SK-MEL-5 (cell line): ENCODE data around the gene PPP2R5C. TPM values are rescaled to one million over a fixed set of nuclear protein-coding genes. Genes with fewer than 3 reads are reported as not detected.

Source experiments
- DNase-seq: peaks from one replicate; pipeline ENCODE4 v3.0.0-alpha.2; 2016; ENCODE audit warnings: low read depth, low spot score
- in situ Hi-C: cut with HindIII; loops from 2 replicates; pipeline ENCODE4 v1.10.0; 2016; ENCODE audit warnings: low sequenced_read_pairs, high pct_unique_total_duplicates, low pct_unique_long_range_greater_than_20kb
- total RNA-seq: library from RNA; depleted of rRNA; stranded (reverse); fragments of >200 nt; shearing (Covaris generic); gene quantifications from 2 replicates; pipeline ENCODE4 v1.2.3, GENCODE V29; 2014

PPP2R5C gene
- total RNA-seq, 1 experiment from 2014 or later = 235 TPM

DNA sequence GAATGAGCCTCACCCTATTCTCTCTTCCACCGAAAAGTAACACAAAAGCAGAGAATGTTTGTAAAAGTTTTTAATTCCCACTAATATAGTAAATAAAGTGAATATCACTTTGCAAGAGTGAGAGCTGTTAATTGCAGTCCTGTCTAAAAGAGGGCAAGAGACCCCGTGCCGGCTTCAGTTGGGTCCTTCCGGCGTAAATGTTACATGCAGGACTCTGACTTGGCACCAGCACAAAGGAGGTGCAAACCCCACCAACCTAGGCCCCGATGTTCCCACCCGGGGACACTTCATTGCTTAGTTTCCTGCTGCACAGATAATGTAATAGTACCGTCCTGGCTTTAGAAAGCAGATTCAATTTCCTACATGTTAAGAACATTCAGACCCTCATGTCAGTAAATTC is 136.9 kb downstream of the PPP2R5C start:
- DNase-seq = no peak
- in situ Hi-C loops = no loop called here

DNA sequence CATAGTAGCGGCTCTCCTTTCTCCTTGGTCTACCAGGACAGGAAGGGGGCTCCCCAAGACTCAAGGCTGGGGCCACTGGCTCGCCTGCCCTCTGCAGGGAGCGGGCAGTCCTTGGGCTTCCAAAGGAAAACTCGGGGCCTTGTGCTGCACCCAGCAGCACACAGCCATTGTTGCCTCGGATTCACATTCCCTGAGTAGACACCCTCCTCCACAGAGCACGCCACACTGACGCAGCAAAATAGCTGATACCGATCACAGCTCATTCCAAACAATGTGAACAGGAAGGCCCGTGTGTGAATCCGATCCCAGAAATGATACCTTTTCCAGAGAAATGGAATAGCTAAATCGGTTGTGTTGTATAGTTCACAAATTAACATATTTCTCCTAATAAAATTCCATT is 137.8 kb downstream of the PPP2R5C start:
- in situ Hi-C loops = no loop called here
- DNase-seq = no peak

DNA sequence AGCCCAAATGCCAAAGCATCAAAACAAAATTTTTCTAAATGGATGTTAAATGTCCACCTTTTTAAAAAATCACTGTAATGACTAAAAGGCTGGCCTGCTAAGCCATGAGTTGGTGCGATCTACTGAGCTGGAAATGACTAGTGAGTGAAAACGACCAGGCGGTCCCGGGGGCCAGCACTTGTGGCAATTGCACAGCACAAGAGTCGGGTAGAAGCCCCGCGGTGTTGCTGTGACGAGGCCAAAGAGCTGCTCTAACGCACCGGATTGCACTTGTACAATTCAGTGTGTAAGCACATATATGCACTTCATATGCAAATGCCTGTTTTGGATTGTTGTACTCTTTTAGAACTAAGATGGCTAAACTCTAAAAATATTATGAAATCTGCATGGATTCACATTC is 138.7 kb downstream of the PPP2R5C start:
- in situ Hi-C loops = no loop called here
- no peak for DNase-seq

DNA sequence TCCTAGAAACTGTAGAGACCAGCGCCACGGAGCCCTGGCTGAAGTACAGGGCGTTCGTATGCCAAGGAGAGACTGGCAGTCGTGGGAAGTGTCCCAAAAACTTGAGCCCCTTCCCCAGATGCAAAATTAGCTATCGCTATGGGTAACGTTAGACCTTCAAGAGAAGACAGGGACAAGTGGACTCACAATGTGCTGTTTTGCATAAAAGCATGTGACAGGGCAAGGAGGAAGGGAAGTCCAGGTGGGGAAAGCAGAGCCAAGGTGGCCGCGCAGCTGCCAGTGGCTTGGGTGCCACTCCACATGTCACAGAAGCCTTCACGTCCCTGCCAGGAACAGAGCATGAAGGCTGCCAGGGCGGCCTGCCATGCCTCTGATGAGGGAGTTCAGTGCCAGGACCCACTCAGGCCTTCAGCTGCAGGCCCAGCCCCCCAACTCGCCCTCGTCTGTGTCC is 141.6 kb downstream of the PPP2R5C start:
- in situ Hi-C loops = no loop called here

DNA sequence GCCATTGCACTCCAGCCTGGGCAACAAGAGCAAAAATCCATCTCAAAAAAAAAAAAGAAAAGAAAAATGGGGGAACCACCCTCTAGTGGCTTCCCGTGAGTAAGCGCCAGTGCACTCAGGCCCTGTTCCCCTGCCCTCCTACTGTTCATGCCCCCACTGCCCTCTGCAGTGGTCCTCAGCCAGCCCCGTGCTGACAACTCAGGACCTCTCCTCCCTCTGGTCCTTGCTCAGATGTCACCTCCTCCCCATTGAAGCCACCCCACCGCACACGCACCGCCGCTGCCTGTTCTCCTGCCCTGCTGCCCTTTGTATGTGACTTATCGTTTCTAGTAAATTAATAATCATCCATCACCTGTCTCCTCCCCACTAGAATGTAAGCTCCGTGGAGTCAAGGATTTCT is 144.1 kb downstream of the PPP2R5C start:
- no peak for DNase-seq
- in situ Hi-C loops = no loop called here

More for the DNA sequence above, 141.6 kb downstream of the PPP2R5C start:
- no peak for DNase-seq

DNA sequence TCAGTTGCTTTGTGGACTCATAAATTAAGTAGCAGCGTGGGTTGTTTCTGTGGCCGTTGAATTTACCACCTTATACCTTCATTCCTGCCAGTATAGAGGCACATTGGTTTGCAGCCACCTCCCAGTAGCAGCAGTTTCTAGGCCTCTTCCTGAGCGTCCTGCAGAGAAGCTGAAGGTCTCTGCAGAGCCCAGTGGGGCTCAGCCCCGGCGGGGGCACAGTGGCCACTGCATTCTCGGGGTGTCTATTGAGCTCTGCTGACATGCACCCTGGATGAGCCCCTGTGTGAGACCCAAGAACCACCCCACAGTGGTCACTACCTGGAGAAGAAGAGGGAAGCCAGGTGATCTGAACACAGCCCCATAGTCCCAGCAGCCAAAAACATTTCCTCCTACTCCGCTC is 145.1 kb downstream of the PPP2R5C start:
- DNase-seq = no peak
- in situ Hi-C loops = no loop called here

DNA sequence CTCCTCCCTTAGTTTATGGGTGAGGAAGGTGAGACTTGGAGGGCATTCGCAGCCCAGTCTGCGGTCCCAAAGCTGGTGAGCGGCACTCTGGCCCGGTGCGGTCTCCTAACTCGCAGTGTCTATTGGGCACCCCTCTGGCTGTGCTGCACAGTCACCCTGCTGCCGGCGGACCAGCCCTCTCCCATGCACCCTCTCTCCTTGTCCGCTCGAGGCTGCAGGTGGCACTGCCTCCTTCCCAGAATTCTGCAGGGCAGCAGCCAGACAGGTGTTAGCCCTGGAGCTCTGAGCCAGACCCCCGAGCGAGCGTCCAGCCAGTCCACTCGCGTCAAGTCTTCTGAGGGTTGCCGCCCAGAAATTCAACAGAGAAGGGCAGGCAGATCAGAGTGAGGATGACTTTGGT is 146.1 kb downstream of the PPP2R5C start:
- in situ Hi-C loops = no loop called here
- DNase-seq = no peak

- in situ Hi-C loops = no loop called here
- no peak for DNase-seq
These were observed 147.3 kb downstream of the PPP2R5C start for GRCh38 chr14:101908795-101909194.

DNA sequence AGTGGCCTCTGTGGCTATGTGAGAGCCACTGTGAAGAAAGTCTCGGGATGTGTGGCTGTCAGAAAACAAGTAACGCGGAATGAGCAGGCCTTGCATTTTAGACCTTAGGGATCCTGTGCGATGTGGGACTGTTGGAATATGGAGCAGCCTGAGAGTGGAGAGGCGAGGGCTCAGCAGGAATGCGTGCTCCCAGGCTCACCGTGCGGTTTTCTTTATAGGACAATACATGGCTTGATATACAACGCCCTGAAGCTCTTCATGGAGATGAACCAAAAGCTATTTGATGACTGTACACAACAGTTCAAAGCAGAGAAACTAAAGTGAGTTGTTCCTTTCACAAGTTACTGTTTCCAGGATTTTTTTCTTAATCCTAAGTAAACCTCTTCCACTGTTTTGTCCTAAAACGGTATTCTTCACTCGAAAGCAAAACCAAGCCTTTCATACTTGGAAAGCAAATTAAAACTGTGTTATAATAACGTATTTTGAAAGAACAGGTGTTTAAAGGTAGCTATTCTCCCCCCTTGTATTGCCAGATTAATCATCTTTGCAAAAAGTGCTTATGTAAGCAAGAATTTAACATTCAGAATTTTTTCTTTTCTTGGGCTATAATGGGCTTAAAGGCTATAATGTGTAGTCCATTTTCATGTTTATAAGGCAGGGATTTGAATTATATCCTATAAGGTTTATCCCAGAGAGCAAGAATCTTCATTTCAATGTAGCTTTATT is 148.0 kb downstream of the PPP2R5C start:
- DNase-seq = no peak
- in situ Hi-C loops = no loop called here

- in situ Hi-C loops = no loop called here
- no peak for DNase-seq
These were observed 151.3 kb downstream of the PPP2R5C start for GRCh38 chr14:101912841-101913240.

DNA sequence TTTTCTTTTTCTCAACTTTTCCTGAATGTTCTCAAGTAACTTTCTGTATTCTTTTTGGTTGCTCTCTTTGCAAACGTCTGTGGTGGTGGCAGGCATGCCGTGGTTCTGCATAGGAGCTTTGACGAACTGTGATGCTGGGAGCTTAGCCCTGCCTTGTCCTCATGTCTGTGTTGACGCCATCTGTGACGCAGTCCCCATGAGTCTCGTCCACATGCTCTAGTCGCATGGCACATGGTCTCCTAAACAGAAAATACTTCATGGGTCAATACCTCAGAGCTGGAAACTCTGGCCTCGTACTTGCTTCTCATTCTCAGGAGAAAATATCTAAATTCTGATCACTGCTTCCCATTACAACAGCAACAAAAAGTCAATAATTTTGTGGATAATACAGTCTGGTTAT is 152.6 kb downstream of the PPP2R5C start:
- no peak for DNase-seq
- in situ Hi-C loops = no loop called here

GRCh38 chr14:101915871-101916815 is 154.6 kb downstream of the PPP2R5C start:
- in situ Hi-C loops = no loop called here
- no peak for DNase-seq

DNA sequence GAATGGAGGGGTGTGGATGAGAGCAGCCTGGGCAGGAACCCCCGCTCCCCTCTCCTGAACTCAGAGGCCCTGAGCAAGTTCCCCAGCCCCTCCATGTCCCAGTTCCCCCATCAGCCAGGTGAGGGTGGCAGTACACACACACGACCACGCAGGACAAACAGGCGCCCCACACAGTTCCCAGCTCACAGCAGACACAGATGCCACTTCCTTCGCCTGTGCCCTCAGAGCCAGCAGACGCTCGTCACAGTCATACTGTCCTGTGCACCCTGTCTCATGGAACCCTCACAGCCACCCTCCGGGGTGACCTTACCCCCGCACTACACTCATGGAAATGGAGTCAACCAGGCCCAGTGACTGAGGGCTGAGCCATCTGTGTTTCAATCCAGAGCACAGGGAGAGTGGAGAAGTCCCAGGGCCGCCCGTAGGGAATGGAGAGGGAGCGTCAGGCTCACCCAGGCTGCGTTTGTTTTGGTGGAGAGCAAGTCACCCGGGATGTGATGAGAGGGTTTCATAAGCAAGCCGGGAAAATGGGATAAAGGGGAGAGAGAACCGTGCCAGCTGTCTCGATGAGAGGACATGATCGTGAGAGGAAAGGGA is 155.4 kb downstream of the PPP2R5C start:
- DNase-seq = no peak
- in situ Hi-C loops = no loop called here

DNA sequence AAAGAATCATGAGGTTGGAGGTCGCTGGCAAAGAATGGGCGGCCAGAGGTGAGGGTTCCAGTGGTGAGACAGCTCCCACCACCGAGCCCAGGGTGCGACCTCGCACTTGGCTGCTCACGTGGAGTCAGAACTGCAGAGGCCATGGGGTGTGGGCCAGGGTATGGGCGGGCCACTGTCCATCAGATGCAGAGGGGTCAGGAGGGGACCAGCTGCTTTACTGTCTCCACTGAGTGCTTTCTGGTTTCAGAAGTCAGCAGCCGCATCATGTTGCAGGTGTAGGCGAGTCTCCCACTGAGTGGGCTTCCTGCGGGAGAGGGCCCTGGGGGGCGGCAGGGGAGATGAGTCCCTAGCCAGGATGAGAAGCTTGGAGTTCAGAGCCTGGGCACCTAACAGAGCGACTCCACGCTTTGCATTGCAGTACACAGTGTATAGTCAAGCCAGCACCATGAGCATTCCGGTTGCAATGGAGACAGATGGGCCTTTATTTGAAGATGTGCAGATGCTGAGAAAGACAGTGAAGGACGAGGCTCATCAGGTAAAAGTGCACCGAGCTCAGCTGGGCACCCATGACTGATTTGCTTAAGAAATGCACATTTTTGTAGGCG is 156.0 kb downstream of the PPP2R5C start:
- in situ Hi-C loops = no loop called here
- no peak for DNase-seq

DNA sequence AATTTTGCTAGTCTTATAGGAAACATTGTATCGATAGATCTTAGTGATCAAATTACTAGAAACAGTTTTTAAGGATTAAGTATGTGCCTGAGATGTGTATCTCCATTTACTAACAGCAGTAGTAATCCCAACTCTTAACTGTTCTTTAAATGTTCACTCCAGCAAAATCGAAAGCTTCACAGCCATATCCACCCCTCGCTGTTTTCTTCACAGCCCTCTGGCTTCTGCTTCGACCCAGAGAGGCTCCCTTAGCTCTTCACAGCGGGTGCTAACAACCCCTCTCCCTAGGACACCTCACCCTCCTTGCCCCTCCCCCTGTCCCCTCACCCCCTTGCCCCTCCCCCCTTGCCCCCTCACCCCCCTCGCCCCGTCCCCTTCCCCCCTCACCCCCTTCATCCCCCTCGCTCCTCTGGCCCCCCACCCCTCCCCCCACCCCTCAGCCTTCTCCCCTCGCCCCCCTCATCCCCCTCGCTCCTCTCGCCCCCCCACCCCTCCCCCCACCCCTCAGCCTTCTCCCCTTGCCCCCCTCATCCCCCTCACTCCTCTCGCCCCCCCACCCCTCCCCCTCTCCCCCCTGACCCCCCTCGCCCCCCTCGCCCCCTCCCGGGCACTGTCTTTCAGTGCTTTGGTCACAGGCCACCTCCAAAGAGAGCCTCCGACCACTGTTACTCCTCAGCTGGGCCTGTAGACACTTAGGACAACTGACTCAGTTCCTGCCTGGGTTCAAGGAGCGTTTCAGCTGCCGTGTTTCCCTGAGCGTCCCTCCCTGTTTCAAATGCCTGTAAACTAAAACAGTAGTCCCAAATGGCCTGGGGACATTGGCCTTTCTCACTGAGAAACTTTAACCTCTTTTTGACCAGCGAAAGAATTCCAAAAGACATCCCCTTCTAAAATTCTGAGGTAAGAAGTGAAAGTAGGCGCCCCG is 156.8 kb downstream of the PPP2R5C start:
- no peak for DNase-seq
- in situ Hi-C loops = no loop called here

- in situ Hi-C loops = no loop called here
- DNase-seq = no peak
These were observed 158.8 kb downstream of the PPP2R5C start for GRCh38 chr14:101920271-101920670.

- DNase-seq = no peak
- in situ Hi-C loops = no loop called here
These were observed 161.4 kb downstream of the PPP2R5C start for GRCh38 chr14:101922866-101923265.
